Adrenal gland (tissue), 5 donors: Measurements from ENCODE around the gene KDM4C.

Experiments
- POLR2A ChIP-seq, 2 donors: fragments of 450-650 bp; IDR thresholded peaks; one replicate each; pipeline ENCODE4 v1.6.1; 2017; ENCODE audit warnings: antibody characterized with exemption in 2 of 2, mild to moderate bottlenecking in 2 of 2, moderate library complexity in 1 of 2
- TF ChIP-seq, protein P1 (sequence below), 6 experiments: fragments of 450-650 bp in 4 of 6; fragments of 200-600 bp in 2 of 6; sonication (generic) in 1 of 6; IDR thresholded peaks; 1 replicate in 5 of 6; 2 replicates in 1 of 6; pipeline versions ENCODE4 v1.5.1 to v1.8.0; 2016 to 2021; ENCODE audit warnings: antibody characterized with exemption in 6 of 6, mild to moderate bottlenecking in 2 of 6, moderate library complexity in 1 of 6
- donor health status: DM: no; HTN: no; CAD: no.

GRCh38 chr9:7095058-7095457 is 337.3 kb downstream of the KDM4C start:
- TF ChIP-seq, protein P1, sequence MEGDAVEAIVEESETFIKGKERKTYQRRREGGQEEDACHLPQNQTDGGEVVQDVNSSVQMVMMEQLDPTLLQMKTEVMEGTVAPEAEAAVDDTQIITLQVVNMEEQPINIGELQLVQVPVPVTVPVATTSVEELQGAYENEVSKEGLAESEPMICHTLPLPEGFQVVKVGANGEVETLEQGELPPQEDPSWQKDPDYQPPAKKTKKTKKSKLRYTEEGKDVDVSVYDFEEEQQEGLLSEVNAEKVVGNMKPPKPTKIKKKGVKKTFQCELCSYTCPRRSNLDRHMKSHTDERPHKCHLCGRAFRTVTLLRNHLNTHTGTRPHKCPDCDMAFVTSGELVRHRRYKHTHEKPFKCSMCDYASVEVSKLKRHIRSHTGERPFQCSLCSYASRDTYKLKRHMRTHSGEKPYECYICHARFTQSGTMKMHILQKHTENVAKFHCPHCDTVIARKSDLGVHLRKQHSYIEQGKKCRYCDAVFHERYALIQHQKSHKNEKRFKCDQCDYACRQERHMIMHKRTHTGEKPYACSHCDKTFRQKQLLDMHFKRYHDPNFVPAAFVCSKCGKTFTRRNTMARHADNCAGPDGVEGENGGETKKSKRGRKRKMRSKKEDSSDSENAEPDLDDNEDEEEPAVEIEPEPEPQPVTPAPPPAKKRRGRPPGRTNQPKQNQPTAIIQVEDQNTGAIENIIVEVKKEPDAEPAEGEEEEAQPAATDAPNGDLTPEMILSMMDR (IDR thresholded peaks at IDR 0.05), result no peak
- no peak for TF ChIP-seq POLR2A (IDR thresholded peaks at IDR 0.05)
